ENCODE results near the gene ERFL.

ERFL gene

DNA sequence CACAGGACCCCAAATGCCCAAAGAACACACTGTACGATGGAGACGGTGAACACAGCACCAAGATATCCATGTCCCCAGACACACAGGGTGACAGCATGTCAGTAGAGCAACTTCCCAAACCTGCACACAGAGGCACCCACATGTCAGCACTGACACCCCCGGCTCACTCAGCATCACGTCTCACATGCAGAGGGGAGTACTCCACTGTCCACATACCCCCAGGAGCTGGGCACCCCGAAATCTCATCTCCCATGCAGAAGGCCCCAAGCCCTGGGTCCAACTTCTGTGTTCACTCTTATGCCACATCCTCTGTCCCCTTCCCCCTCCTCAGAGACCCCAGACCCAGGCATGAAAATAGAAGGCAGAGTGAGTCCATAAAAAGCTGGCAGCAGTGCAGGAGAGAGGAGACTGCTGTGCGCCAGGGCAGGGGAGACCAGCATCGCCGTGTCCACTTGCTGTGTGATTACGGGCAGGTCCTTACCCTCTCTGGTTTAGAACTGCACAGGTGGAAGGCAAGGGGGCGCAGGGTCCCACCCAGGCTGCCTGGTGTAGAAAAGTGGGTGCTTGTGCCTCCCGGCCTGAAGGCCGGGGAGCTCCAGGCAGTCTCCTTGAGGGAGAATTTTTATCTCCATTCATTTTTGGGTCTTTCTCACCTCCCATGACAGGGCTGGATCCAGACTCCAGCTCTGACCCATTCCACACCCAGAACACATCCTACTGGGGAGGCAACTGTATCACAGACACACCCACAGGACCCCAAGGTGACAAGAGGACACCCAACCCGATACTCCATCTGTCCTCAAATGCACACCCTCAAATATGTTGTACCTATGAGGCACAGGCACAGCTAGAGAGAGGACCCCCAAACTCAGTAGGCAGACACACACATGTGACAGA lies 17.0 kb downstream of the ERFL start:
- H3K4me3 ChIP-seq (ENCODE audit: low read depth, low read length), result no peak overlapping the region

DNA sequence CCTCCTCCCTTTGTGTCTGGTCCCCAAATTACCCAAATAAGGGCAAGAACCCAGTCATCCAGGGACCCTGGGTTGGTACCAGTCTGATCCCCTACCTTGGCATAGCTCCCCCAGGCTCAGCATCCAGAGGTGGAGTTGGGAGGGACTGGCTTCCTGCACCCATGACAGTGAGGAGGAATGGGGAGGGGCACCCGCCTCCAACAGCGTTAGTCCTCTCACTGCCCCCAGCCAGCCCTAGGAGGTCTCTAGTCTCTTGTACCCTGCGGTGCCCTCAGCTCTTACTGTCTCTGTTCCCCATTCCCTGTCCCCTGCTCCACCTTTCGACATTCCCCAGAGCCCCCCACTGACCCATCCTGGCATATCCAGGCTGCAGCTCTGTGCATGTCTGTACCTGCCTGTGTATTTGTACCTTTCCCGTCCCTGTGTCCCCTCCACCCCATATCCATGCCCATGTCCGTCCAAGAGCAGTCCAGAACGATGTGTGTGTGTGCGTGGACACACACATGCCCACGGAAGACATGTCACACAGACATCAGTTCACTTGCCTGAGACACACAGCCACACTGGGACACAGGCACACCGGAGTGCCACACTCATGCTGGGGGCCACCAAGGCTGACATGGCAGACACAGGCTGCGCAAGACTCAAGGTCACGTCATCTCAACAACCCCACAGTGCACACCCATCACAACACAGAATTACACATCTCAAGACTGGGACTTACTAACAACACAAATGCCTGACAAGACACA lies 17.8 kb downstream of the ERFL start:
- H3K4me3 ChIP-seq (ENCODE audit: low read depth, low read length), result no peak overlapping the region

More for the DNA sequence above, 17.0 kb downstream of the ERFL start:
- TF ChIP-seq, protein P1, sequence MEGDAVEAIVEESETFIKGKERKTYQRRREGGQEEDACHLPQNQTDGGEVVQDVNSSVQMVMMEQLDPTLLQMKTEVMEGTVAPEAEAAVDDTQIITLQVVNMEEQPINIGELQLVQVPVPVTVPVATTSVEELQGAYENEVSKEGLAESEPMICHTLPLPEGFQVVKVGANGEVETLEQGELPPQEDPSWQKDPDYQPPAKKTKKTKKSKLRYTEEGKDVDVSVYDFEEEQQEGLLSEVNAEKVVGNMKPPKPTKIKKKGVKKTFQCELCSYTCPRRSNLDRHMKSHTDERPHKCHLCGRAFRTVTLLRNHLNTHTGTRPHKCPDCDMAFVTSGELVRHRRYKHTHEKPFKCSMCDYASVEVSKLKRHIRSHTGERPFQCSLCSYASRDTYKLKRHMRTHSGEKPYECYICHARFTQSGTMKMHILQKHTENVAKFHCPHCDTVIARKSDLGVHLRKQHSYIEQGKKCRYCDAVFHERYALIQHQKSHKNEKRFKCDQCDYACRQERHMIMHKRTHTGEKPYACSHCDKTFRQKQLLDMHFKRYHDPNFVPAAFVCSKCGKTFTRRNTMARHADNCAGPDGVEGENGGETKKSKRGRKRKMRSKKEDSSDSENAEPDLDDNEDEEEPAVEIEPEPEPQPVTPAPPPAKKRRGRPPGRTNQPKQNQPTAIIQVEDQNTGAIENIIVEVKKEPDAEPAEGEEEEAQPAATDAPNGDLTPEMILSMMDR (IDR thresholded peaks at IDR 0.05; ENCODE audit: borderline replicate concordance, insufficient read depth, low read depth, low read length), result no peak

DNA sequence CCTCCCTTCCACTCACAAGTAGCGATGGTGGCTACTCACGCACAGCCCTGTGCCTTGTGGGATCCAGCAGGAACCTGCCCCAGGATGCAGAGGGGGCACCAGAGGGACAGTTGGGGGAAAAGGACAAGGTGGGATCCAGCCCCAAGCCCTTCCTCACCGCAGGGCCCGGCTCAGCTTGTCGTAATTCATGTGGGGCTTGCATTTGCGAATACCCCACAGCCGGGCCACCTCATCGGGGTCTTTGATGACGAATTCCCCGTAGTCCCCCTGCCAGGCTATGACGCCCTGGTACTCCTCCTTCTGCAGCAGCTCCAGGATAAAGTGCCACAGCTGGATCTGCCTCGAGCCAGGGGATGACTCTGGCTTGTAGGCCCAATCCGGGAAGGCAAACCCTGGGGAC lies 18.5 kb downstream of the ERFL start:
- TF ChIP-seq, protein P1 (IDR thresholded peaks at IDR 0.05; ENCODE audit: borderline replicate concordance, insufficient read depth, low read depth, low read length), result no peak
- no peak overlapping the region for H3K4me3 ChIP-seq (ENCODE audit: low read depth, low read length)

More for the DNA sequence above, 17.8 kb downstream of the ERFL start:
- TF ChIP-seq, protein P1 (IDR thresholded peaks at IDR 0.05; ENCODE audit: borderline replicate concordance, insufficient read depth, low read depth, low read length), result no peak

DNA sequence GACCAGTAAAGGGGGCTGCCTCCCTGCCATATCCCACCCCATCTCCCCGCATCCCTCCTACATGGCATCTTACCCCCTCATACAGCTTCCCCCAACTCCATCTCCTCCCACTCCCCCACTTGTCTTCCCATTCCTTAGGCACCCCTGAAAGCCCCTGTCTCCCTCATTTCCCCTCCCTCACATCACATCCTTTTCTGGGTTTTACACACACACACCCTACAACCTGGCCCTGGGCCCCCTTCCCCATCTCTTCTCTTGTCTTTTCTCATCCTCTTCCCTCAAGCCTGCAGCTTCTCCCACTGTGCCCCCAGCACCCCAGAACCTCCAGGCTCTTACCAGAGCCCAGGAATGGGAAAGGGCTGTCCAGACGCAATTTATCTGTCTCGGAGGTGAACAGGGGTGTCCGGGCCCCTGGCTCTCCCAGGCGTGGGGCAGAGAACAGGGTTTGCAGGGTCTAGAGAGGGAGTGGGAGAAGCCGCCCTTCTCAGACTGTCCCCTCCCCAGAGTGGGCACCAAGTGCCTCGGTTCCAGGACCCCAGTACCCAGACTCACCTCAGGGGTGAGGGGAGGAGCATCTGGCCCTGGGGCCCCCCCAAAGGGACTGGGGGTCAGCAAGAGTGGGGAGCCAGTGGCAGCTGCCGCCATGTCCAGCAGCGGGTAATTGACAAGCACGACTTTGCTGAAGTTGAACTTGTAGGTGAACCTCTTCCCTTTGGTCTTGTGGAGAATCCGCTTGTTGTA lies 19.4 kb downstream of the ERFL start:
- no peak overlapping the region for H3K4me3 ChIP-seq (ENCODE audit: low read depth, low read length)
- TF ChIP-seq, protein P1 (IDR thresholded peaks at IDR 0.05; ENCODE audit: borderline replicate concordance, insufficient read depth, low read depth, low read length), result no peak

DNA sequence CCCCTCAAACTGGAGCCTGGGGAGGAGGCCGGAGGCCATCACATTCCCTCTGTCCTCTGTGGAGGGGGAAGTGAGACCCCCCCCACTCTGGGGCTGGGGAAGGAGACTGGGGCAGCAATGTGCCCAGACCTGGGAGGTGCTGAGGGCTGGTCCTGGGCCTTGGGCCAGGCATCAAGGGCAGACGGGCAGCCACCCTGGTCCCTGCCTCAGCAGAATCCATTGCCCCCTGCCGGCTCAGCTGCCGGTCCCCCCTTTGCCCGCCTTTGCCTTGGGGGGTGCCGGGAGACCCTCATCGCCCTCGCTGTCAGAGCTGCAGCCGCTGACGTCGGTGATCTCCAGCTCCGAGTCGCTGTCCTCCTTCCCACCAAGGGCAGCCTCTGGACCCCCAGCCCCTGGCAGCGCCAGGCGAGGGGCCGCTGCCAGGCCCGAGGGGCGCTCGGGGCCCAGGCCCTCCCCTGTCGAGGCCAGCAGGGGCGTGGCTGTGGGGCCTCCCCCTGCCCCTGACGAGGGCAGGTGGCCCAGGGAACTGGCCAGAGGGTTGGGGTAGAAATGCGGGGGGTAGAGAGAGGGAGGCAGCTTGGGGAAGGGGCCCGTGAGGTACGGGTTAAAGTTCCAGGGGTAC lies 20.1 kb downstream of the ERFL start:
- TF ChIP-seq, protein P1 (IDR thresholded peaks at IDR 0.05; ENCODE audit: borderline replicate concordance, insufficient read depth, low read depth, low read length), result no peak

DNA sequence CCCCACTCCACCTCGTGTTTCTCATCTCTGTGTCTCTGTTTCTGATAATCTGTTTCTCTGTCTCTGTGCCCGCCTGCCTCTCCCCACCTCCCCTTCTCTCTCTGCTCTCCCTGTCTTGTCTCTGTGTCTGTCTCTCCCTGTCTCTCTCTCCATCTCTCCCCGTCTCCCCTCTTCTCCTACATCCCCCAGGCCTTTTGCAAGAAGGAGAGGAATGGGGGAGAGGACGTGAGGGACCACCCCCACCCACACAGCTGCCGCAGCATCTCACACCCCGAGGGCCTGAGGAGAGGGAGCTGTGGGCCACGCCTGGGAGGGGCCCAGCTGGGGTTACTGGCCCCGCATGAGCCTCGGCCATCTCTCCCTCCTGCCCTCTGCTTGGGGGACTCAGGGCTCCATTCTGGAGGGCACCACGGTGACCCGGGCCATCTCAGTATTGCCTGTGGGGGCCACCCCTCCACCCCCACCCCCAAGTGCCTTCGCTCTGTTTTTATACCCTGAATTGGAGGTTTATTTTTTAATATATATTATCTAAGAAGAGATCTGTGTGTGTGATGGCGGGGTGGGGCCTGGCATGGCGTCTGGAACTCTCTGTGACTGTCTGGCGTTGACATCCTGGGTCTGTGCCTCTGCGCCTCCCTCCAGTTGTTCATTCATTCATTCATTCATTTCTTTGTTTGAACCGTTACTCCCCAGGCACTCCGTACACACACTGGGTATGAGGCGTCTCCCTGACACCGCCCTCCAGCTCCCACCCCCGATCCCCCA lies 21.2 kb downstream of the ERFL start:
- TF ChIP-seq, protein P1 (IDR thresholded peaks at IDR 0.05; ENCODE audit: borderline replicate concordance, insufficient read depth, low read depth, low read length), result no peak
- H3K4me3 ChIP-seq (ENCODE audit: low read depth, low read length), result no peak overlapping the region

More for the DNA sequence above, 20.1 kb downstream of the ERFL start:
- H3K4me3 ChIP-seq (ENCODE audit: low read depth, low read length), result no peak overlapping the region

All from GM12875 (cell line).